HCT116 (cell line): ENCODE results near the gene LPAR6.
"Not testable (repeated sequence)": the region's sequence is repeated elsewhere in the genome, so short reads cannot be mapped to it uniquely, and the experiment has no call there.

ENCODE experiments used
- CTCF ChIP-seq, 3 experiments: fragments of 200-600 bp in 1 of 3; sonication (generic) in 1 of 3; IDR thresholded peaks in 2 of 3; conservative IDR thresholded peaks in 1 of 3; 2 replicates each; pipeline ENCODE4 v1.5.1; 2012 to 2017; ENCODE audit warnings: low read depth in 2 of 3, low read length in 2 of 3, antibody characterized with exemption in 1 of 3, borderline replicate concordance in 1 of 3, control low read depth in 1 of 3, mild to moderate bottlenecking in 1 of 3, mixed read lengths in 1 of 3, mixed run types in 1 of 3, moderate library complexity in 1 of 3; ENCODE audit not compliant: insufficient read depth in 1 of 3
- ELF1 ChIP-seq: IDR thresholded peaks from 2 replicates; pipeline ENCODE4 v1.6.1; 2012; ENCODE audit warnings: low read depth, borderline replicate concordance
- EZH2 ChIP-seq: fragments of 200-600 bp; sonication (generic); IDR thresholded peaks from 2 replicates; pipeline ENCODE4 v1.6.1; 2017; ENCODE audit warnings: antibody characterized with exemption, mixed run types
- EZH2phosphoT487 ChIP-seq: fragments of 200-600 bp; IDR thresholded peaks from 2 replicates; pipeline ENCODE4 v1.6.1; 2018; ENCODE audit warnings: antibody characterized with exemption, borderline replicate concordance
- POLR2A ChIP-seq: IDR thresholded peaks from 2 replicates; pipeline ENCODE4 v1.7.0; 2011; ENCODE audit warnings: borderline replicate concordance; ENCODE audit not compliant: insufficient read depth, insufficient read length; ENCODE audit errors: extremely low read depth
- POLR2AphosphoS5 ChIP-seq: IDR thresholded peaks from 2 replicates; pipeline ENCODE4 v1.6.1; 2011; ENCODE audit warnings: mild to moderate bottlenecking, low read depth, low read length, moderate library complexity
- RAD21 ChIP-seq: IDR thresholded peaks from 2 replicates; pipeline ENCODE4 v1.6.1; 2012; ENCODE audit warnings: low read depth, mild to moderate bottlenecking
- REST ChIP-seq: IDR thresholded peaks from 2 replicates; pipeline ENCODE4 v1.6.1; 2012; ENCODE audit warnings: low read depth
- TCF7L2 ChIP-seq: IDR thresholded peaks from 2 replicates; pipeline ENCODE4 v1.7.0; 2011; ENCODE audit warnings: borderline replicate concordance, inconsistent platforms; ENCODE audit not compliant: insufficient read depth, insufficient read length; ENCODE audit errors: extremely low read depth
- ZFX ChIP-seq: fragments of 450-650 bp; IDR thresholded peaks from 2 replicates; pipeline ENCODE4 v1.6.1; 2017

GRCh38 chr13:48426755-48427298 is 13.9 kb upstream of the LPAR6 start:
- not testable (repeated sequence) for TF ChIP-seq POLR2A; REST; CTCF (IDR thresholded peaks at IDR 0.05 in 2 of 3, conservative IDR thresholded peaks at IDR 0.05 in 1 of 3; ENCODE audit: borderline replicate concordance in 1 of 3, insufficient read depth in 1 of 3, low read depth in 2 of 3, low read length in 2 of 3); POLR2AphosphoS5; RAD21; ELF1; EZH2; ZFX; EZH2phosphoT487; TCF7L2
